NCI-H1048 (cell line): ENCODE data around the gene SHCBP1.
"Not testable (repeated sequence)": the region's sequence is repeated elsewhere in the genome, so short reads cannot be mapped to it uniquely, and the experiment has no call there.

ENCODE experiments used
- DNase-seq: peaks from one replicate; lab custom pipeline; 2025; lab: John Stamatoyannopoulos, UW

The SHCBP1 gene

DNA sequence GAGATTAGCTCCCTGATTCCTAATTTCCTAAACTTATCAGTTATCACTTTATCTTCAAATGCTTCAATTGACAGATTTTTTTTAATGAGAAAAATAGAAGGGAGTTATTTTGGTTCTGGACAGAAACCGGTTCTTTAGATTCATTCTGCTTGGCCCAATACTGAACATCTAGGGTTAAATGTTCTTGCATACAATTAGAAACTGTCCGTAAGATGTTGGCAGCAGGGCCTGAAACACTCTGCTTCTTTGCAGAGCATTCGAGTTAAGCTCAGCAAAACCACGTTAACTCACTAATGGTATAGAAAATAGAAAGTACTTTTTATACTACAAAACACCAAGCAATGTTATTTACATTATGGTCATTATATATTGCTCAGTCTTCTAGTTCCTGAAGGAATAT is 7.2 kb downstream of the SHCBP1 start:
- no peak for DNase-seq

DNA sequence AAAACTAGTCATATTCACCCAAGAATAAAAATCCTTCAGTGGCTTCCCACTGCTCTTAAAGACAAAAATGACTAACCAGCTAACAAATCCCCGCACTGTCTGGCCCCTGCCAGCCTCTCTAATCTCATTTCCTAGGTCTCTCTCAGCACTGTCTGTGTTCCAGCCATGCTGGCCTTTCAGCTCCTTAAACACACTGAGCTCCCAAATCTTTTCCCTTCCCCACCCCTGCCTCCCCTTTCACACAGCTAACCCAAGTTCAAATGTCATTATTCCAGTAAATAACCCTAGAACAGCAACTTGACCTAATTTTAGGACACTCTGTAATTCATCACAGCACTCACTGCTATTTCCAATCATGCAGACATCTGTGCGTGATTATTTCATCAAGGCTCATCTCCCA is 7.8 kb downstream of the SHCBP1 start:
- no peak for DNase-seq

DNA sequence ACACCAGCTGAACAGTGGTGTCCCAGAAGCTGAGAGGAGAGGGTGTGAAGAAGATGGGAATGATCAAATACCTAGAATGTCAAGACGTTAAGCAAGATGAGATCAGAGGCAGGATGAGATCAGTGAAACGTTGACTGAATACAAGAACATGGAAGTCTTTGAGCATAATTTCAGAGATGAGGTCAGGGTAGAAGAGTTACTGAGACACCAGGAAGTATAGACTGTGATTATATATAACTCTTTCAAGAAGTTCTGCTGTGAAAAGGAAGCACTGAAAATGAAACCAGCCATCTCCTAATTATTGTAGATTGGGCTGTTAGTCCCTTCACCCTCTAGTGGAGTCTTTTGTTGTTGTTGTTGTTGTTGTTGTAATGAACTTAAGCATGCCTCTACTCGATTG is 9.1 kb downstream of the SHCBP1 start:
- no peak for DNase-seq

DNA sequence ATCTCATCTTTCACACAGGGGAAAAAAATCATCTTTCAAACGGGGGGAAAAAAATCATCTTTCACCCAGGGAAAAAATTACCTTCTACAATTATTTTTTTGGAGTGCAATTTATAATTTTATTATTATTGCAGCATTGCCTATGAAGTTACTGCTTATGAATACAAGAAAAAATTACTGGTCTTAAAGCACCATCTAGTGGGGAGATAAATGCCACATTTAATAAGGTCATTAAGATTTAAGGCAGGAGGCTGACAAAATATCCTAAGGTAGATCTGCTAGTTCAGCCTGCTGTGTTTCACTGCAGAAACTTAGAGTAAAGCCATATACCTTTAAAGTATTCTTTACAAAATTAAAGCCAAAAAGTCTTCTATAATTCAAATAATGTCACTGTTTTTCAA is 13.7 kb downstream of the SHCBP1 start:
- DNase-seq = no peak

DNA sequence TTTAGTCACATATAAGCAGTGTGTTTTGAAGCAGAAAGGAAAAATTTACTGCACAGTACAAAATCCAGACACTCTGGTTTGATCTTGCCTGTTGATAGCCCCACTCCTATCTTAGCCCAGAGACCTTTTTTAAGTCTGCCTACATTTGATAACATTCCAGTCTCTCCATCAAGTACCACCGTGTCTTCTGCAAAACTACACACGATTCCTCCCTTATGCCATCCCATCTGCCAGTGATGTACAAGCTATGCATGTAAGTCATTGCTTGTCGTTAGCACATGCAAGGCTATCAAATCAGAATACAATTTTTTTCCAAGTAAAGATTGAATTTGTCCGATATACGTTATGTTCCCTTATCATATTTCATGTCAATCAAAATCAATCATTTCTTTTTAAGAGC is 14.9 kb downstream of the SHCBP1 start:
- DNase-seq = no peak

DNA sequence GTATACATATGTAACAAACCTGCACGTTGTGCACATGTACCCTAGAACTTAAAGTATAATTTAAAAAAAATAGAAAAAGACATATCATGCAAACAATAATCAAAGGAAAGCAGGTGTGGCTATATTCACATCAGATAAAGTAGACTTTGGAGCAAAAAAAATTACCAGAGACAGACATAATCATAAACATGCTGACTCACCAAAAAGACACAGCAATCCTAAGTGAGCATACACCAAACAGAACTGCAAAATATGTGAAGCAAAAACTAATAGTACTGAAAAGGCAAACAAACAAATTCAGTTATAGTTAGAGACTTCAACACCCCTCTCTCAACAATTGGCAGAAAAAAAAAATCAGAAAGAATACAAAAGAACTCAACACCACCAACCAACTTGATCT is 29.9 kb downstream of the SHCBP1 start:
- no peak for DNase-seq

DNA sequence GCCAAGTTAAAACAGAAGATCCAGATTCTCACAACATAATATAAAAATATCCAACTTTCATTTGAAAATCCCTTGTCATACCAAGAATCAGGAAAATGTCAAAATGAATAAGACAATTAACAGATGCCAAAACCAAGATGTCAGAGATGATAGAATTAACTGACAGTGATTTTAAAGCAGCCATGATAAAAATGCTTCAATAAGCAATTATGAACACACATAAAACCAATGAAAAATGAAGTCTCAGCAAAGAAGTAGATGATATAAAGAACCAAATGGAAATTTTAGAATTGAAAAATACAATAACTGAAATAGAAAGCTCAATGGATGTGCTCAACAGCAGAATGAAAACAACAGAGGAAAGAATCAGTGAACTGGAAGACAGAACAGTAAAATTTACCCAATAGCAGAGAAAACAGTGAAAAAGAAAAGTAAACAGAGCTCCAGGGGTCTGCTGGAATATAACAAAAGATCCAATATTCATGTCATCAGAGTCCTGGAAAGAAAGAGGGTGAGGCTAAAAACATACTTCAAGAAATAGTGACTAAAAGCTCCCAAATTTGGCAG is 35.1 kb downstream of the SHCBP1 start:
- DNase-seq = no peak

DNA sequence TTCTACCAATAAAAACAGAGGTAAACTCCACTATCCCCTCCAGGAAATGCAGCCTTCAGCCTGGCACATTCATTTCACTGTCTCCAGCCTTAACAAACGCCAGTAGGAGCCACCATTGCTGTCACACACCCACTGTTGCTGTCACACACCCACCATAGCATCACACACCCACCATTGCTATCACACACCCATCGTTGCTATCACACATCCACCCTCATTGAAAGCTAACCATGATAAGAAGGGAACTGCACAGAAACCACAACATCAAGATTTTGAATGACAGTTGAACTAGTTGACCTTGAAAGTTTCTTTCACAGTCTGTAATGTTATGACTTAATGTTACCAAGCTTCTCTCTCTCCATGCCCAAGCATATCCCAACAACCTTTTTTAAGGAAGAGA is 38.1 kb downstream of the SHCBP1 start:
- no peak for DNase-seq

DNA sequence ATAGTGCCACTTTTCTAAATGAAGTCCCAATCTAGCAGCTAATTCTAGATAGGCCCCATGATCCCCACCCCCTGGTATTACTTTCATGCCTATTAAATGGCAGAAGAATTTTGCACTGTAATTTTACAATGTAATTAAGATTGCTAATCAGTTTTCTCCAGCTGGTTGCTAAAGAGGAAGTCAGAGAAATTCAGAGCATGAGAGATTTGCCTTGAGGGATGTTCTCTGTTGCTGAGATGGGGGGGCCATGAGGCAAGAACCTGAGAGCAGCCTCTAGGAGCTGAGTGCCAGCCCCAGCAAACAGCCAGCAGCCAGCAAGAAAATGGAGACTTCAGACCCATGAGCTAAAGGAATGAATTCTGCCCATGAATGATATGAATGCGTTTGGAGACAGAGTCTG is 38.9 kb downstream of the SHCBP1 start:
- no peak for DNase-seq

DNA sequence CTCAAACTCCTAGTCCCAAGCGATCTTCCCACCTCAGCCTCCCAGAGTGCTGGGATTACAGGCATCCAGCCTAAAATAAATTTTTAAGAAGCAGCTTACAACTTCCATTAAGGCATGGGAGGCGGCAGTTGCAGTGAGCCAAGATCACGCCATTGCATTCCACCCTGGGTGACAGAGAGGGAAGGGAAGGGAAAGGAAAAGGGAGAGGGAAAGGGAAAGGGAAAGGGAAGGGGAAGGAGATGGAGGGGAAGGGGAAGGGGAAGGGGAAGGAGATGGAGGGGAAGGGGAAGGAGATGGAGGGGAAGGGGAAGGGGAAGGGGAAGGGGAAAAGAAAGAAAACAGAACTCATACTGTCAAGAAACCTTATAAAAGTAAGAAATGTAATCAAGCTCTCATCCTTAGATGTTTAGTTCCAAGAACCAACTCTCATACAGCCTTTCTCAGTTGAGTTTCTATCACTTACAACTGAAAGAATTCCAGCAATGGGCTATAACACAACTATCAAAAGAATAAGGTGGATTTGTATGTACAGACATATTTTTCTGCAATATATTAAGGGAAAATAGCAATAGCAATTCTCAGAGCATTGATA is 43.1 kb downstream of the SHCBP1 start:
- DNase-seq = no peak

DNA sequence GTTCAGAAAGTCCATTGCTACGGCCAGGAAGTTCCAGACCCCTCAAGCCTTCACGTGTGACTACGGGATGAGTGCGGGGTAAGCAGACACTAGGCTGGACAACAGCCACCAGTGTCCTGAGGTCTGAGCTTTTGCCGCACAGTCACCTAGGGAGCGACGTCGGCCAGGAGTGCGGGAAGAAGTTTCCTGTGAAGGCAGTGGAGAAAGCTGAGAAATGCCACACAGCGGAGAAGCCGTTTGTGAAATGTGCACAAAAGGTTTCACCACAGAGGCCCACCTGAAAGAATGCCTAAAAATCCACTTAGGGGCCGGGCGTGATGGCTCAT is 47.4 kb downstream of the SHCBP1 start:
- DNase-seq = no peak

DNA sequence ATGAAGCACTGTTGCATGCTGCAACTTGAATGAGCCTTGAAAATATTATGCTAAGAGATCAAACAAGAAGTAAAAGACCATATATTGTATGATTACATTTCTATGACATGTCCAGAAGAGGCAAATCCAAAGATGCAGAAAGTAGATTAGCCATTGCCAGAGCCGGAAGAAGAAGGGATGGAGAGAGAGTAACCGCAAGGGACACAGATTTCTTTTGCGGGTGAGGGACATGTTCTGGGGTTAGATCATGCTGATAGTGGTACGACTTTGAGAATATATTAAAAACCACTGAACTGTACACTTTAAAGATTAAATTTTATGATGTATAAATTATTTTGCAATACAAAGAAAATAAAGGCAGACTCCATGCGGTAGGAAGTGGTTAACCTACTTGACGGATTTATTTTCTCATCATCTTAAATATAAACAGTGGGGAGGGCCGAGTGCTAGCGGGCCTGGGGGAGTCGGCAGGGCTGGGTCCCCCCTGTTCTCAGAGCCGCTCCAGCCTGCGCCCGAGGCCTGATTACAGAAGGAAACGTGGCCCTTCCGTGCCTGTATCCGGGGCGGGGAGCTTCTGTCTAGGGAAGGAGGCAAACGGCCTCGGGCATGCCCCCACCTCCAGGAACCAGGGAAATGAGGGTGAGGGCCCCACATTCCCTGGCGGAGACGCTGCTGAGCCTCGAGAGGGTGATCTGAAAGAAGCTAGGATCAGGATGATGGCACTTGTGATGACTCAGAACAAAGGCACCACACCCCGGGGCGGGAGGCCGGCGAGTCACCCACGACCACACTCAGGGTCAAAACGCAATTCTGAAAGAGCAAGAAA is 48.0 kb downstream of the SHCBP1 start:
- DNase-seq = no peak

DNA sequence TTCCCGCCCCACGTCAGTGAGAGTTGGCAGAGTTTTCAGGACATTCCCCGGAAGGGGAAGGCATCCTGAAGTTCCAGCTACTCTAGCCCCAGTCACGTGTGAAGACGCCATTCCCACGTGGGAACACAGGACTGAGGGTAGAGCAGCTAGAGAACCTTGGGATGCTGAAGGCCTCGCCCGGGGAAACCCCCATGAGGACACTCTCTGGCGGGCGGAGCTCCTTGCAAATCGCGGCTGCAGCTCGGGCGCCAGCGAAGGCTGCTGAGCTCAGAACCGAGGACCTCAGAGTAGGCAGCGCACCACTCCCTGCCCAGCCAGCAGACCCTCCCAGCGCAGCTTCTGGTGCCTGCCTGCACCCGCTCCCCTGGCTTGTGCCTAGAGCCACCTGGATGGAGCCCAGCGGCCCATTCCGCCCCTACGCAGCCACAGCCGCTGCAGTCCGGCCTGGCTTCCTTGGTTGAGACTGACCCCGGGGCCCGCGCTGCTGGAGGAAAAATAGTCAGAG is 51.9 kb downstream of the SHCBP1 start:
- no peak for DNase-seq

DNA sequence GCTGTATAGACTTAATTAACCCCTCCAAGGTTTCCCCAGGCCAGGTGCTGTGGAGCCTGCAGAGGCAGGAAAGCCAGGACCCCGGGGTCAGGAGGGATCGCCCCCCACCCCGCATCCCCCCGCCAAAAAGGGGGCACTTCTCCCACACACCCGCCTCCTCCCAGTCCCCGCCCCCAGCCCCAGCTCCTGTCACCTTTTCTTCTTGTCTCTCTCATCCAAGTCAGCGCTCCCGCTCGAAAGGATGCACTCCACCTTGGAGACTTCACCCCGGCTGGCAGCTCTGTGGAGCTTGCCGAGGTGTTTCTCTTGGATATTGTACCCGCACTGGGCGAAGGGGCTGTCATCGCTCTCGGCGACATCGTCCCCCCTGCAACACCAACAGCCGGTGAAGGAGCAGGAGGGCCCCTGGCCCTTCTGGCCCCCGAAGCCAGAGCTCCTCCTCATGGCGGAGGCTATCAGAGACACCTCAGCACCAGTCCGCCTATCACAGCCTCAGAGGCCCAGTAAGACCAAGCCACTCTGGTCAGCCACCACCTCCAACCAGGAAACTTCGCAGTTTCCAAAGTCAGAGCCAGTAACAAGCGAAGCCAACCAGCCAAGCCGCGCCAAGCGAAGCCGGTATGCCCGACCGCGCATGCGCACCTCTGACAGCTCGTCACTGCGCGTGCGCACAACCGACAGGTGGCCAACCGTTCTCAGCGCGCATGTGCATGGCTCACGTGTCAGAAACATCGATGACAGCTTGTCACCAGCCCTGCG is 52.5 kb downstream of the SHCBP1 start:
- no peak for DNase-seq

DNA sequence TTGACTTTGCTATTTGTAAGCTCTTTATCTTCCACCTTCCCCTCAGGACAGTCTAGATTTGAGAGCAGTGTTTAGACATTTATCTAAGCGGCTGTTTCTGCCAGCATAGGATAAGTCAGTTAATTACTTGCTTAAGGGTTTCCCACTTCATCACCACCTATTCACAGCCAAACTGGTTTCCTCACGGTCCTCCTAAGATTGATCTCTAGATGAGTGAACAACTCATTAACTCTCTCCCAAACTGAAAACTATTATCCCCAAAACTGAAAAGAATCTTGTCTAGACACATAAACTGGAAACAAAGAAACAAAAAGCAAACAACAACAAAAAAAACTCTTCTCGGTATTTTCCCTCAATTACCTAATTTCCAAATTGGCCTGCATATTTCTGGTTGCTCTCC is 58.2 kb downstream of the SHCBP1 start:
- no peak for DNase-seq

DNA sequence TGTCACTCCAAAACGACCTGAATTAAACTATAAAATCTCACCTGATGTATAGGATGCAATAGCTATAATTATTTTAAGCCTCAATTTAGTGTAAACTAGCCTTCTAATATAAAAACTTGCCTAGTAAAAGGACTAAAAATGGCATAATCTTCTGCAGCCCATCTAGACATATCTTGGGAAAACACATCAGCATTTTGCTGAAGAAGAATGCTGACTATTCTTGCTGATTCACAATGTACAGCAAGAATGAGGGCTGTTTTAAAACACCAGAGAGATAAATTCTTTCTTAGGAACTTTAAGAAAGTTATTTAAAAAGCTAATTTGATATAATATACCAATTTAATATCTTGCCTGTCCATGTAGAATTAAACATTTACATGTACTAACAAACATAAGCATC is 63.2 kb downstream of the SHCBP1 start:
- no peak for DNase-seq

DNA sequence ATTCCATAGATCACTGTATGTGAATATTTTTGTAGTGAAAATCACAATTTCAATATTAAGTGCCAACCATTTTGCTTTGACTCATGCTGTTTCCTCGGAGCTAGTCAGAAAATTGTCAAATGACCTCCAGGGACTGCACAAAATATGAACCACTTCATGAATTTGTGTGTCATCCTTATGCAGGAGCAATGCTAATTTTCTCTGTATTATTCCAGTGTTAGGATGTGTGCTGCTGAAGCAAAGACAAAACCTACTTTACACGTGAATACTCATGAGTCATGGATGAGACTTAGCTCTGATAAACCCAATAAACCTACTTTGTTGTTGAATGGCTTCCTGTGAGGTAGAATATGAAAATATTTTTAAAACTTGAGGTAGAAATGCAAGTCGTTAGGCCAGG is 65.2 kb downstream of the SHCBP1 start:
- no peak for DNase-seq

DNA sequence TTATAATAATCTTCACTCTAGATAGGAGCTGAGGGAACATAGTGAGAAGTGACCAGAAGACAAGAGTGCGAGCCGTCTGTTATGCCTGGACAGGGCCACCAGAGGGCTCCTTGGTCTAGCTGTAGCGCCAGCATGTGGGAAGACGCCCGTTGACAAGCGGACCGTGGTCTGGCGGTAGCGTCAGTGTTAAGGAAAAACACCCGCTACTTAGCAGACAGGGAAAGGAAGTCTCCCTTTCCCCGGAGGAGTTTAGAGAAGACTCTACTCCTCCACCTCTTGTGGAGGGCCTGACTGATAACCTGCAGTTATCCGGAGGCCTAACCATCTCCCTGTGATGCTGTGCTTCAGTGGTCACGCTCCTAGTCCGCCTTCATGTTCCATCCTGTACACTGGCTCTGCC is 66.7 kb downstream of the SHCBP1 start:
- not testable (repeated sequence) for DNase-seq

DNA sequence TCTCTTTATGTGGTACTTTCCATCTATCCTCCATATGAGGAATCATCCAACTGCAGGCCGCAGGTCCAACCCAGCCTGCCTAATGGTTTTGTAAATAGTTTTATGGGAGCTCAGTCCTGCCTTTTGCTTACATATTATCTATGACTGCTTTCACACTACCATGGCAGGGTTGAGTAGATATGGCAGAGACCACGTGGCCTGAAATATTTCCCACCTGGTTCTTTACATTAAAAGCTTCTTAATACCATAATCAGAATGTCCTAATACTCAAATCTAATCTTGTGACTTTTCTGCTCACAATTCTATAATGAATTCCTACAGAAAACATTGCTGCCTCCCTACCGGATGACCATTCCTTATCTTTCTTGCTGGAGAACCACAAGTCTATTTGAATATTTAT is 71.7 kb downstream of the SHCBP1 start:
- DNase-seq = no peak
